Keratinocyte (primary cell): ENCODE data around the gene CNTF.

Source experiments
- CTCF ChIP-seq, 3 experiments: IDR thresholded peaks in 1 of 3; conservative IDR thresholded peaks in 1 of 3; optimal IDR thresholded peaks in 1 of 3; 2 replicates in 2 of 3; 3 replicates in 1 of 3; pipeline versions ENCODE3 to v1.5.1; 2011; ENCODE audit warnings: low read length in 3 of 3, mild to moderate bottlenecking in 3 of 3, moderate library complexity in 2 of 3, control low read depth in 1 of 3, inconsistent platforms in 1 of 3; ENCODE audit not compliant: insufficient read depth in 2 of 3; ENCODE audit errors: extremely low read depth in 1 of 3
- EZH2 ChIP-seq: IDR thresholded peaks from one replicate; pipeline ENCODE4 v1.6.1; 2012; ENCODE audit warnings: inconsistent platforms, mild to moderate bottlenecking, low read length, moderate library complexity

- TF ChIP-seq CTCF (optimal IDR thresholded peaks at IDR 0.05 in 1 of 3, IDR thresholded peaks at IDR 0.05 in 1 of 3, conservative IDR thresholded peaks at IDR 0.05 in 1 of 3; ENCODE audit: extremely low read depth in 1 of 3, insufficient read depth in 2 of 3, low read length in 3 of 3) (no peak), EZH2 (no peak)
Measured at GRCh38 chr11:58622344-58622743, at the start of gene CNTF.
